ENCODE measurements around the gene SPATS2.

- no peak for TF ChIP-seq CTCF (IDR thresholded peaks at IDR 0.05)
- no peak for TF ChIP-seq POLR2A (IDR thresholded peaks at IDR 0.05)
Measured at GRCh38 chr12:49557187-49557916, 190.1 kb downstream of the SPATS2 start.

All from sigmoid colon (tissue), 3 donors.